GM12892 (cell line): Measurements from ENCODE around the gene SEC24B.

Experiments
- POLR2A ChIP-seq: IDR thresholded peaks from 2 replicates; pipeline ENCODE4 v1.6.1; 2011; ENCODE audit warnings: low read depth, low read length, control low read depth
- TAF1 ChIP-seq: IDR thresholded peaks from 2 replicates; pipeline ENCODE4 v1.6.1; 2011; ENCODE audit warnings: low read depth, mild to moderate bottlenecking, control low read depth, low read length, borderline replicate concordance

DNA sequence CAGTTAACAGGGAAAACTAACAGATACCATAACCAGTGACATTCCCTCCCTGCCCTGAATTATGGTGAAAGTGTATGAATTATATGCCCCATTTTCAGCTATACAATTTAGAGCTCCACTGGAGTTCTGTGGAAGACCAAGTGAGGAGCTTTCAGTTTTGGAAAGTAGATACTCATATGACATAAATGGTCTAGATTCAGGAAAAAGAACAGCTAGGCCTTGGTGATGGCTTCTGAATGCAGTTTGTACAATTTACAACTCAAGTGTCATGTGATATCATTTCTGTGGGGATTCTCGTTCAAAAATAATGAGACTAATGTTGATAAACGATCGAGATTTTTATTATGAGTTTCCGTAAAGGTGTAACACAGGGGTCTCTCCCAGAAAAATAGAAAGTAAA, 8.2 kb upstream of the SEC24B start:
- TF ChIP-seq POLR2A (no peak), TAF1 (no peak)
